Measurements from ENCODE around the gene TXNDC16.

DNA sequence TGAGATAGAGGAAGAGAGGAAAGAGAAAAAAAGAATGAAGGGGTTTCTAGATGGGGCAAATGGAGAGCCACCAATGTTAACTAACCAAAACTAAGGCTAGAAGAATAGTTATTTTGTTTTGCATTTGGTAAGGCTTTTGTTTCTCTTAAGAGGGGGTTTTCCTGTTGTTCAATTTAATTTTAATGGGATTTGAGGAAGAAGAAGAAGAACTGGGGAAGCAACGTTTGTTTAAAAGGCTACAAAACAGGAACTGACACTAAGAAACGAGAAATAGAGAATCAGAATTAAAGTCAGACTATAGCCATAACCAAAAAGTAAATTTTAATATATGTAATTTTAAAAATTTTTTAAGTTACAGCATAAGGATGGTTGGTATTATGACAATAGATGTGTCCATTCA is 13.7 kb downstream of the TXNDC16 start:
- no peak for TF ChIP-seq FOXA3 (CRISPR knock-in tag; conservative IDR thresholded peaks at IDR 0.05 in 1 of 2, IDR thresholded peaks at IDR 0.05 in 1 of 2)
- TF ChIP-seq ZBTB26 (CRISPR knock-in tag; IDR thresholded peaks at IDR 0.05): no peak
- TF ChIP-seq EZH2 (IDR thresholded peaks at IDR 0.05; ENCODE audit: borderline replicate concordance, low read depth, low read length): no peak
- no peak for TF ChIP-seq POLR2AphosphoS5 (IDR thresholded peaks at IDR 0.05; ENCODE audit: control insufficient read depth, insufficient read depth, low read depth, low read length)
- TF ChIP-seq ZFX (CRISPR knock-in tag; IDR thresholded peaks at IDR 0.05): no peak
- no peak for TF ChIP-seq KAT8 (IDR thresholded peaks at IDR 0.05; ENCODE audit: low read depth)
- no peak for TF ChIP-seq PURB (CRISPR knock-in tag; IDR thresholded peaks at IDR 0.05; ENCODE audit: low read depth)
- no peak for TF ChIP-seq RAD21 (CRISPR knock-in tag; conservative IDR thresholded peaks at IDR 0.05 in 1 of 2, IDR thresholded peaks at IDR 0.05 in 1 of 2)
- TF ChIP-seq CBX5 (IDR thresholded peaks at IDR 0.05; ENCODE audit: borderline replicate concordance, low read depth): no peak
- no peak for TF ChIP-seq CBFB (CRISPR knock-in tag; IDR thresholded peaks at IDR 0.05)
- TF ChIP-seq ZNF253 (CRISPR knock-in tag; conservative IDR thresholded peaks at IDR 0.05): no peak

Data from K562 (cell line).